Keratinocyte (primary cell): ENCODE results near the gene GJB6. TPM values are rescaled to one million over a fixed set of nuclear protein-coding genes. Genes with fewer than 3 reads are reported as not detected.

Experiments used
- DNase-seq: peaks from one replicate; pipeline ENCODE4 v3.0.0-alpha.2; 2011; ENCODE audit warnings: low read depth, missing footprints, low spot score
- FAIRE-seq: peaks from 2 replicates; lab custom pipeline; 2011; peaks lifted over from hg19 to GRCh38; lab: Jason Lieb, UNC
- H2AFZ ChIP-seq: 2 replicates; pipeline ENCODE4 v1.6.0; 2012; ENCODE audit warnings: low read length, control low read depth, inconsistent platforms; ENCODE audit not compliant: control insufficient read depth
- H3K27ac ChIP-seq: 2 replicates; pipeline ENCODE4 v1.5.1; 2011; ENCODE audit warnings: low read length; ENCODE audit not compliant: control insufficient read depth, insufficient read depth
- H3K27me3 ChIP-seq: 3 replicates; pipeline ENCODE4 v1.6.0; 2011; ENCODE audit warnings: low read length; ENCODE audit not compliant: control insufficient read depth, insufficient read depth; ENCODE audit errors: extremely low read depth
- H3K36me3 ChIP-seq, 2 experiments: 2 replicates in 1 of 2; 3 replicates in 1 of 2; pipeline ENCODE4 v1.5.1; 2011; ENCODE audit warnings: low read length in 2 of 2, mild to moderate bottlenecking in 1 of 2; ENCODE audit not compliant: control insufficient read depth in 2 of 2, insufficient read depth in 2 of 2; ENCODE audit errors: extremely low read depth in 1 of 2
- H3K4me1 ChIP-seq: 3 replicates; pipeline ENCODE4 v1.5.1; 2011; ENCODE audit warnings: low read length; ENCODE audit not compliant: control insufficient read depth, insufficient read depth; ENCODE audit errors: extremely low read depth
- H3K4me2 ChIP-seq: 3 replicates; pipeline ENCODE4 v1.6.0; 2011; ENCODE audit warnings: low read depth, low read length; ENCODE audit not compliant: control insufficient read depth, insufficient read depth; ENCODE audit errors: extremely low read depth
- H3K4me3 ChIP-seq, 3 experiments: fragments of 200-600 bp in 1 of 3; sonication (generic) in 1 of 3; 2 replicates in 2 of 3; 3 replicates in 1 of 3; pipeline ENCODE4 v1.5.1; 2011 to 2016; ENCODE audit warnings: low read length in 3 of 3, mild to moderate bottlenecking in 3 of 3, control low read depth in 2 of 3, inconsistent platforms in 1 of 3, low read depth in 1 of 3, mixed read lengths in 1 of 3, mixed run types in 1 of 3, moderate library complexity in 1 of 3; ENCODE audit not compliant: control insufficient read depth in 2 of 3, insufficient read depth in 2 of 3; ENCODE audit errors: extremely low read depth in 1 of 3
- H3K79me2 ChIP-seq: 2 replicates; pipeline ENCODE4 v1.6.0; 2012; ENCODE audit warnings: low read length; ENCODE audit not compliant: control insufficient read depth, insufficient read depth
- H3K9ac ChIP-seq: 3 replicates; pipeline ENCODE4 v1.6.0; 2011; ENCODE audit warnings: low read length; ENCODE audit not compliant: control insufficient read depth, insufficient read depth; ENCODE audit errors: extremely low read depth
- H3K9me1 ChIP-seq: 3 replicates; pipeline ENCODE4 v1.6.0; 2011; ENCODE audit warnings: low read length; ENCODE audit not compliant: control insufficient read depth, insufficient read depth; ENCODE audit errors: extremely low read depth
- H3K9me3 ChIP-seq: 2 replicates; pipeline ENCODE4 v1.5.1; 2012; ENCODE audit warnings: low read depth, low read length; ENCODE audit not compliant: control insufficient read depth
- H4K20me1 ChIP-seq: 3 replicates; pipeline ENCODE4 v1.6.0; 2011; ENCODE audit warnings: low read length; ENCODE audit not compliant: control insufficient read depth, insufficient read depth; ENCODE audit errors: extremely low read depth
- CTCF ChIP-seq, 3 experiments: IDR thresholded peaks in 1 of 3; conservative IDR thresholded peaks in 1 of 3; optimal IDR thresholded peaks in 1 of 3; 2 replicates in 2 of 3; 3 replicates in 1 of 3; pipeline versions ENCODE3 to v1.5.1; 2011; ENCODE audit warnings: low read length in 3 of 3, mild to moderate bottlenecking in 3 of 3, moderate library complexity in 2 of 3, control low read depth in 1 of 3, inconsistent platforms in 1 of 3; ENCODE audit not compliant: insufficient read depth in 2 of 3; ENCODE audit errors: extremely low read depth in 1 of 3
- EZH2 ChIP-seq: IDR thresholded peaks from one replicate; pipeline ENCODE4 v1.6.1; 2012; ENCODE audit warnings: inconsistent platforms, mild to moderate bottlenecking, low read length, moderate library complexity
- dilution Hi-C: fragments of 300-500 bp; cut with MboI; formaldehyde crosslinking; loops from one replicate; pipeline ENCODE4 v1.7.0; 2020; ENCODE audit warnings: low sequenced_read_pairs; ENCODE audit not compliant: extremely low pct_ligation_motif_present
- polyA plus RNA-seq, 5 experiments: library from polyadenylated mRNA; depleted of rRNA in 3 of 5; stranded (reverse) in 3 of 5; stranded (forward) in 1 of 5; unstranded in 1 of 5; fragments of >200 nt; gene quantifications; 1 replicate in 1 of 5; 2 replicates in 3 of 5; 3 replicates in 1 of 5; pipeline versions ENCODE4 v1.2.1 to v1.2.3, GENCODE V29; 2011 to 2012; ENCODE audit warnings: missing spikeins in 2 of 5, low read depth in 1 of 5, low replicate concordance in 1 of 5

The GJB6 gene
- polyA plus RNA-seq, 1 donor (not counting 4 experiments of a cell fraction or from before 2014, with no cell fraction given), result 11.2 TPM

- Histone ChIP-seq H3K9me3 (no peaks in the 10 kb centered on the region), H3K4me2 (peak overlapping the region; percentile 69), H2AFZ (no peak overlapping the region), H3K27ac (peak overlapping the region; percentile 36), H3K9me1 (no peaks in the 10 kb centered on the region), H3K27me3 (peaks cover 3% of the 10 kb centered on the region), H3K4me1 (peaks cover 20% of the 10 kb centered on the region), H3K36me3 (no peaks in the 10 kb centered on the region), H4K20me1 (no peaks in the 10 kb centered on the region), H3K4me3 (no peak overlapping the region), H3K9ac (peak overlapping the region; percentile 2), H3K79me2 (no peaks in the 10 kb centered on the region)
- dilution Hi-C loops, result loop anchor here (25.0 kb wide), 2 partner anchors 212 to 312 kb away; no protein-coding TSS in a partner anchor
- FAIRE-seq, result no peak
- no peak for TF ChIP-seq CTCF (optimal IDR thresholded peaks at IDR 0.05 in 1 of 3, IDR thresholded peaks at IDR 0.05 in 1 of 3, conservative IDR thresholded peaks at IDR 0.05 in 1 of 3; ENCODE audit: extremely low read depth in 1 of 3, insufficient read depth in 2 of 3, low read length in 3 of 3)
- no peak for TF ChIP-seq EZH2
- DNase-seq, result no peak
These were observed 56.7 kb downstream of the GJB6 start for GRCh38 chr13:20175406-20175794.

GRCh38 chr13:20174656-20175405 lies 57.3 kb downstream of the GJB6 start:
- dilution Hi-C loops, result loop anchor here (25.0 kb wide), 2 partner anchors 212 to 312 kb away; no protein-coding TSS in a partner anchor
- H3K4me3 ChIP-seq, result peak overlapping the region in 1 of 3 experiments; percentile 16
- H3K27ac ChIP-seq, result peak overlapping the region; percentile 42
- DNase-seq, result peak; percentile 89
- H3K9me3 ChIP-seq, result no peaks in the 10 kb centered on the region
- no peak for TF ChIP-seq CTCF (optimal IDR thresholded peaks at IDR 0.05 in 1 of 3, IDR thresholded peaks at IDR 0.05 in 1 of 3, conservative IDR thresholded peaks at IDR 0.05 in 1 of 3; ENCODE audit: extremely low read depth in 1 of 3, insufficient read depth in 2 of 3, low read length in 3 of 3)
- no peak for TF ChIP-seq EZH2
- H3K4me1 ChIP-seq, result peaks cover 20% of the 10 kb centered on the region
- H3K79me2 ChIP-seq, result no peaks in the 10 kb centered on the region
- H2AFZ ChIP-seq, result peak overlapping the region; percentile 66
- peaks cover 3% of the 10 kb centered on the region for H3K27me3 ChIP-seq
- H3K9ac ChIP-seq, result peak overlapping the region; percentile 11
- peak overlapping the region; percentile 69 for H3K4me2 ChIP-seq
- H3K9me1 ChIP-seq, result no peaks in the 10 kb centered on the region
- FAIRE-seq, result peak; percentile 99
- no peaks in the 10 kb centered on the region for H3K36me3 ChIP-seq
- no peaks in the 10 kb centered on the region for H4K20me1 ChIP-seq
